NCI-H1436 (cell line): ENCODE data around the gene COL18A1.

Experiments
- DNase-seq: peaks from one replicate; lab custom pipeline; 2025; lab: John Stamatoyannopoulos, UW

COL18A1 gene

DNA sequence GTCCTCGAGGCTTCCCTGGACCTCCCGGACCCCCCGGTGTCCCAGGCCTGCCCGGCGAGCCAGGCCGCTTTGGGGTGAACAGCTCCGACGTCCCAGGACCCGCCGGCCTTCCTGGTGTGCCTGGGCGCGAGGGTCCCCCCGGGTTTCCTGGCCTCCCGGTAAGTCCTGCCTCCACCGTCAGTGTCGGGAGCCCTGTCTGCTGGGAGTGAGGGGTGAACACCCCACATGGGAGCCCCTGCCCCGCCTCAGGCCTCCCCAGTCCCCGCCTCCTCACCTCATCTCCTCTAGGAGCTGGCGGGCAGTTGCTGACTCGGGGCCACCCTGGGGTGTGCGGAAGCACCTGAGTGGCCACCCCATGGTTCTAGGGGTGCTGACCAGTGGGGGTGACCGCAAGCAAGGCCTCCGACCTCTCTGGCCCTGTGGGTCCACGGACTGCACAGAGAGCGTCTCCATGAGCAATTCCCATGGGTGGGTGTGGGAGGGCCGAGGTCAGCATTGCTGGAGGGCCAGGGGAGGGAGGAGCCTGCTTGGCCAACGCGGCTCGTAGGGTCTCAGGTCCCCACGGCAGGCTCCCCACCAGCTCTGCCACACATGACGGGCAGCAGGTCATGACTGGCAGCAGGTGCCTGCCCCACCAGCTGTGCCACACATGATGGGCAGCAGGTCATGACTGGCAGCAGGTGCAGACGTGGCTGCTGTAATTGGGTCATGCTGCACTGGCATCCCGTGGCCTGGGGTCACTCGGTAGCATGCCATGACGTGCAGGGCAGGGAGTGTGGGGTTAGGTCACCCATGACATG is 75.9 kb downstream of the COL18A1 start:
- DNase-seq: no peak

DNA sequence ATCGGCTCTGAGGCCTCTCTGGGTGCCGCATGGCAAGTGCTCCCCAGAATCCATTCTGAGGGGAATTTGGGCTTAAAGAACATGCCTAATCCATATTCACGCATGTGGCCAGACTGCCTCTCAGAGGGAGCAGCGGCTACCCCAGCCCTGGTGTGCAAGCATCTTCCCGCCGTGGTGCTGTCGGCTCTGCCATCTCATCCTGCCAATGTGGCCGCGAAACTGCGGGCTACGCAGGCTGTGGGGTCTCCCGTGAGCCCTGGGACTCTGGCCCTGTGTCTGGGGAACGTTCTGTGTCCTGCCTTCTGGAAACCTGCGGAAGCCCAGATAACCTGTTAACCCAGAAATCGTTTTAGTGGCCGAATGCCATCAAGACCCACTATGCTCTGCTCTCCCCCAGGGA is 76.6 kb downstream of the COL18A1 start:
- no peak for DNase-seq

DNA sequence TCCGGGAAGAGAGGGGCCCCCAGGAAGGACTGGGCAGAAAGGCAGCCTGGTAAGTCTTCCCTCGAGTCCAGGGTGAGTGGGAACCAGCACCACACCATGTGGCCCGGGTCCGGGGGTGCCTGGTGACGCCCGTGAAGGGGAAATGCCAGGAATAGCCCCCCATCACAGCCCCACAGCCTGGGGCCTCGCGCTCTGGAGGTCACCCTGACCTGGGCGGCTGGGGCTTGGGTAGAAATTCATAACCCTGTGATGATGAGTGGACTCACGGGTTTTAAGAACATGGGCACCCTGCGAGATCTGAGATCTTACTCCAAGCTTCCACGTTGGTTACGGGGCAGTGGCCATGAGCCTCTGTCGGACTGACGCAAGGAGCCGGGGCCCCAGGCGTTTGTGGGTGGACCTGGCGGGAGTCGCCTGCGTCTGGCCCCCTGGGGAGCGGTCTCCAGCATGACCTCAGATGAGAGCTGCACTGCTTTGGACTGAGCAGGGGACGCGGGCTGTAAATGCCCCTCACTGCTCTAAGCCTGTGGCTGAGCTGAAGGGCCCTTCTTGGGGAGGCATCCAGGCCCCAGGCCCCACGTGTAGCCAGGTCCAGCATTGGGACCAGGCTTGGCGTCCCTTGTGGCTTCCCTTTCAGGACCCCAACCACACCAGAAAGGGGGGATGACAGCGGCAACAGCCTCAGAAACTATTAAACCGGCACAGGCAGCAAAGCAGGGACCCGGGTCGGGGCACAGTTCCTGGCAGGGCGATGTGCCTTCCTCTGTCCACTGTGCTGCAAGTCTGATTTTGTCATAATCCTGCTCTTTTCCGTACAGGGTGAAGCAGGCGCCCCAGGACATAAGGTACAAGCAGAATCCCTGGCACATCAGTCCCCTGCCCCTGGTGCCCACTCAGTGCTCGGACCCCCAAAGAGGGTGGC is 77.3 kb downstream of the COL18A1 start:
- no peak for DNase-seq

DNA sequence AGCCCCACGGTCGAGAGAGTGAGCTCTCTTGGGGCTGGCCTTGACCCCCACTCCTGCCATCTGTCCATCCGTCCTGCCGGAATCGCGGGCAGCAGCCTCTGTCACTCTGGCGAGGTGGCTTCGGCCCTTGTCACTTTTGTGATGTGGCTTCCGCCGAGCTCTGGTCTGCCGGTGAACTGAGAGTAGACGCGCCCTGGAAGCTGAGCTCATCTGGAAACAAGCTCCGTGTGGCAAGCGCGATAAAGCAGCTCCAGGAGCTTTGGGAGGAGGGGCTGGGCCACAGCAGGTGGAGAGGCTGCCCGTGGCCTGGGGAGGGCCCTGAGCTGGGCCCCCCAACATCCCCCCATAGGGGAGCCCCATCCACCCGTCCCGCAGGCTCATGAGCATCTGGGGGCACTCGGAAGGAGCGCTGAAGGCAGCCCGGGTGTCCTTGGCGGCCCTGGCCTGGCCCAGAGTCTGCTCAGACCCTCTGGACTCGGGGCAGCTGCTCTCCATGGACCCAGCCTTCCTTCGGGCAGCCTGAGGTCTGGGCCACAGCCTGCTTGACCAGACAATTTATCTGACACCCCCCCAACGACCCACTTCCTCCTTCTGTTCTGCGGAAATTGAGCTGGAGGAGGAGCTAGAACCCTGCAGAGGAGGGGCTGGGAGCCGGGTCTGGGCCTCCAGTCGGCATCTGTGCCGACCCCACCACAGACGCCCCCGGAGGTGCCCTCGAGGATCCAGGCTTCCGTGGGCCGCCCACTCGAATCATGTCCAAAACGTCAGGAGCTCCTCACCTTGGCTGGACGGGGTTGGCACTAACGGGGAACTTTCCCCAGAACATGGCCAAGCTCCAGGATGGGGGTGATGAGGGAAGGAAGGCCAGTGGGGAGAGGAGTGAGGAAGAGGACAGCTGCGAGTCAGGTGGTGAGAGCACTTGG is 78.2 kb downstream of the COL18A1 start:
- DNase-seq: no peak

DNA sequence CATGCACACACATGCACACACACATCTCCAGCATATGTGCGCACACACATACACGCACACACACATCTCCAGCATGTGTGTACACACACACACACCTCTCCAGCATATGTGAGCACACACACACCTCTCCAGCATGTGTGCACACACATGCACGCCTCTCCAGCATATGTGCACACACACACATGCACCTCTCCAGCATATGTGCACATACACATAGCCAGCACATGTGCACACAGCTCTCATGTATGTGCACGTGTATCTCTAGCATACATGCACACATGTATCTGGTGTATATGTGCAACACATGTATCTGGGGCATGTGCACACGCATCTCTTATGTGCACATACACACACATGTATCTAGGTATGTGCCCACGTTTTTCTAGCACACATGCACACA is 79.4 kb downstream of the COL18A1 start:
- no peak for DNase-seq

DNA sequence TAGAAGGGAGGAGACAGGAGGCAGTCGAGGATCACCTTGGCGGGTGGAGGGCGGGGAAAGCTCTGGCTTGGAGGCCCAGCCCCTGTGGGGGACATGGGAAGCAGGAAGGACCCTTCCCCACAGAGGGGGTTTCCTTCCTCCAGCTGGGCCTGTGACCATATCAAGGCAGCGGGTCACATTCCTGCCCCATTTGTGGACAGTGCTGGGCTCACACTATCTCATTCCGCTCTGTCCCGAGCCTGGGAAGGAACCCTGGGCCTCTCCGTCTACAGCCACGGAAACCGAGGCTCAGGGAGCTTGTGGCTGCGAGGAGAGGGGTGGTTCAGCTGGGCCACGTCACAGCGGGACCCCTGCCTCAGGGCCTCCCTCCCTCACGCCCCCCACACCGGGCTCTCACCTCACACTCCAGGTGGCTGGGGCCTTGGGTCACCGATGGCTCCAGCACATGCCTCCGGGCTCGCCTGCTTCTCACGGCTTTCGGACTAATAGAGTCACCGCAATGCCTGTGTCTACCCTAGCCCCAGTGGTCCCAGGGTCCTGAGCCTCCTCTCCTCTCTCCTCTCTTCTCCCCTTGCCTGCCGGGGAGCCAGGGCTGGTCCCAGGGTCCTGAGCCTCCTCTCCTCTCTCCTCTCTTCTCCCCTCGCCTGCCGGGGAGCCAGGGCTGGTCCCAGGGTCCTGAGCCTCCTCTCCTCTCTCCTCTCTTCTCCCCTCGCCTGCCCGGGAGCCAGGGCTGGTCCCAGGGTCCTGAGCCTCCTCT is 80.9 kb downstream of the COL18A1 start:
- no peak for DNase-seq

DNA sequence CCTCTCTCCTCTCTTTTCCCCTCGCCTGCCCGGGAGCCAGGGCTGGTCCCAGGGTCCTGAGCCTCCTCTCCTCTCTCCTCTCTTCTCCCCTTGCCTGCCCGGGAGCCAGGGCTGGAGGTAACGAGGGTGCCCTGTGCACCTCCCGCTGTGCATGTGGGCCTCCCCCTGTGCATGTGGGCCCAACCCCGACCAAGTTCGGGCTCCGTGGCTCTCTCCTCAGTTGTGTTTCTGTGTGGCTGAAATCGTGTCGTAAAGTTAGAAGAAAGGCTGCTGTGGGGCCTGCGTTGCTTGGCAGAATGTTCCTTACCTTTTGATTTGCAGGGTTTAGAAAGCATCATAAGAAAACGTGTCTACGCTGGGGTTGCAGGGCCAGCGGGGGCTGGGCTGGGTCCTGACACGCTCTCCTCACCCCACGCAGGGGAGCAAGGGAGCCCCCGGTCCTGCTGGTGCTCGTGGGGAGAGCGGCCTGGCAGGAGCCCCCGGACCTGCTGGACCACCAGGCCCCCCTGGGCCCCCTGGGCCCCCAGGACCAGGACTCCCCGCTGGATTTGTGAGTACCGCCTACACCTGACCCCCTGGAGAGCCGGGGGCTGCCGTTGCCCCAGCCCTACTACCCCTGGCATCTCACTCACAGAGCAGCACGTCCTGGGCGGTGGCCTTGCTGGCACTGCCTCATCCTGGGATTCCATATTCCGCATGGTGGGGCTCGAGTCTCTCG is 81.6 kb downstream of the COL18A1 start:
- no peak for DNase-seq

DNA sequence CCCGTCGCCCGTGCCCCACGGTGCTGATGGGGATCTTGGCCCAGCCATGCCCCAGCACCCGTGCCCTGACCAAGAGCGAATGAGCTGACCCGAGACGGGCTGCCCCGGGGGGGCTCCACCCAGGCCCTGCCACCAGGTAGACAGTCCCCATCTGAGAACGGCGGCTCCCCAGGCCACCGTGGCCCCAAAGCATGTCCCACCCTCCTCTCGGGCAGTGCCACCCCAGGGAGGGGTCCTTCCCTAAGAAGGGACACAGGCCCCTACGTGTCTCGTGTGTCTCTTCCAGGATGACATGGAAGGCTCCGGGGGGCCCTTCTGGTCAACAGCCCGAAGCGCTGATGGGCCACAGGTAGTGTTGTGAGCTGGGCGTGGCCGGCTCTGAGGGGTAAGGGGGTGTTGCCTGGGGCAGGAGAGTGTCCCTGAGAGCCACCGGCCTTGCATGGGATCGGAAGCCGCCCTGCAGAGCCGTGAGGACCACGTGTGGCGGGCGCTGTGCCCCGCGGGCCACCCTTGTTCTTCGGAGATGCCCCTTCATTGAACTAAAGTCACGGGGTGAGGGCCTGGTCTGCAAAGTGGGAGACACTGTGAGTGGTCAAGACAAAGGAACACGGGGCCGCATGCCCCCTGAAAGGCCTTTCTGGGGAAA is 82.3 kb downstream of the COL18A1 start:
- DNase-seq: no peak

DNA sequence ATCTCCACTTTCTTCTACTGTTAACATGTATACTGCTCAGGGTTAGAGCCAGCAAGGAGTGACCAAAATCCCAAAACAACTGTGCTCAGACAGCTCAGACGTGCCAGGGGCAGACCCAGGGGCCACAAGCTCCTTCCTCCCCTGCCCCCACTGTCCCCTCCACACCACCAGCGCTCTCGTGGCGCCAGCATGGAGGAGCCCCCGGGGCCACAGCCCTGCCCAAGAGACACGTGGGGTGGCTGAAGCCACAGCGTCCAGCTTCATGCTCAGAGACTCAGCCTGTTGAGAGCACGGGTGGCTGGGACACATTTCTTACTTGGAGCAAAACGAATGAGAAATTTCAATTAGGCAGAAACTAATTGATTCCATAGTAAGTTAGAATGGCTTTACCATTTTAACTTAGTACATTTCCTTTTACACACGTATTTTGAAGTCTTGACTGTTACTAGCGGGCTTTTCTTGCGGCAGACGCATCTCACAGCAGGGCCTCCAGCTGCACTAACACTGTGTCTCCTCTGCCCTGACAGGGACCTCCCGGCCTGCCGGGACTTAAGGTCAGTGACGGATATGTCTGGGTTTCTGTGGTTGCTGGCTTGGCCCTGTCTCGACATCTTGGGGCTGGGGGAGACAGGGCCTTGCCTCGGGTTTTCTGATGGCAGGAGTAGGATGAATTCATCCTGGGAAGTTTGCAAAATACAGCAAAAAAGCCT is 83.1 kb downstream of the COL18A1 start:
- no peak for DNase-seq

DNA sequence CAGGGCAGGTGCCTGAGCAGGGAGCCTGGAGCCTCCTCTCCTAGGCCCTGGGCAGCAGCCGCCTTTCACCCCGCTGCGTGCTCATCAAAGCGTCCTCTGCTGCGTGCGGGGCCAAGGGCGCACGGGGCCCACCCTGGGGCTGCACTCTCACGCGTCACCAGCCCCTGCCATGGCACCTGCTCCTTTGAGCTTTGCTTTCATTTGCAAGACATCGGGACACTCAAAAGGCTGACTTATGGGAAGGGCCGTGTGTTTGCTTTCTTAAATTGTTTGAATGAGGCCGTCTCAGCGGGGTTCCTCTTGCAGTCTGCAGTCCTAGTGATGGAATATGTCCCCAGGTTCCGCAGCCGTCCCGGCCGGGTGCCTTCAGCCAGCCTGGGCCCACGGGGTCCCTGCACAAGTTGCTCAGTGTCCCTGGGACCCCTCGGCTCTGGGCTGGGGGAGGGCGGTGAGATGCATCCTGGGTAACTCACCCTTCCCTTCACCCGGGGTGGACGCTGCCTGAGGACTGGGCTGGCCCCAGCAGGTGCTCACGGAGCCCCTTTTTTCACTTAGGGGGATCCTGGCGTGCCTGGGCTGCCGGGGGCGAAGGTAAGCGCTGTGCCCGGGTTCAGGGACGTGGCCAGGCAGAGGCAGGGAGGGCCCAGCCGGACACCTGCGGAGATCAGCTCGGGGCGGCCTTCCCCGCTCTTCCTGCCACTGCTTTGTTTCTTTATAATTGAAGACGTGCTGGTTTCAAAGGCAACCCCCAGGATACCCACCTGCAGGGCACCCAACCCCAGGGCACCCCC is 84.2 kb downstream of the COL18A1 start:
- DNase-seq: no peak

DNA sequence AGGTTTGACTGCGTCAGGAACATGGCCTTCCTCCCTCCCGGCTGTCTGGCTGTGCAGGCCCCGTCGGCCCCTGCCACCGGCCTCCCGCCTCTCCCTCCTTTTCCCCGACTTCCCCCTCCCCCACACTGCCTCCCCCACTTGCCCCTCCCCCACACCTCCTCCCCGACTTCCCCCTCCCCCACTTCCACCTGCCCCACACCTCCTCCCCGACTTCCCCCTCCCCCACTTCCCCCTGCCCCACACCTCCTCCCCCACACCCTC is 84.7 kb downstream of the COL18A1 start:
- no peak for DNase-seq

DNA sequence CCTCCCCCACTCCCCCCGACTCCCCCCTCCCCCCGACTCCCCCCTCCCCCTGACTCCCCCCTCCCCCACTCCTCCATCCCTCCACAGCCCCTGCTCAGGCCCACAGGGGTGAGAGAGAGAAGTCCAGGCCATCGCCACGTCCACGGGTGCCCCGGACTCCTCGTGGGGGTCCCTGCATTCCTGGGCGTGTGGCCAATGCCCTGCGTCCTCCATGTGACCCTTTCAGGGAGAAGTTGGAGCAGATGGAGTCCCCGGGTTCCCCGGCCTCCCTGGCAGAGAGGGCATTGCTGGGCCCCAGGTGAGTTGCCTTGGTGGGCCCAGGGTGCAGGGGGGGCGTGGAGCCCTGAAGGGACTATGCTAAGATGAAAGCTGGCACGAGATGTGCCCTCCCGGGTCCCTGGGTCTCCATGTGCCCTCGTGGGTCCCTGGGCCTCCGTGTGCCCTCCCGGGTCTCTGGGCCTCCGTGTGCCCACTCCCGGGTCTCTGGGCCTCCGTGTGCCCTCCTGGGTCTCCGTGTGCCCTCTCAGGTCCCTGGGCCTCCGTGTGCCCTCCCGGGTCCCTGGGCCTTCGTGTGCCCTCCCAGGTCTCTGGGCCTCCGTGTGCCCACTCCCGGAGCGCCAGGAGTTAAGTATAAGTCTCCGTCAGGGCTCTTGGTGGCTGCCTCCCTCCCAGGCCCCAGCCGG is 85.2 kb downstream of the COL18A1 start:
- DNase-seq: no peak

DNA sequence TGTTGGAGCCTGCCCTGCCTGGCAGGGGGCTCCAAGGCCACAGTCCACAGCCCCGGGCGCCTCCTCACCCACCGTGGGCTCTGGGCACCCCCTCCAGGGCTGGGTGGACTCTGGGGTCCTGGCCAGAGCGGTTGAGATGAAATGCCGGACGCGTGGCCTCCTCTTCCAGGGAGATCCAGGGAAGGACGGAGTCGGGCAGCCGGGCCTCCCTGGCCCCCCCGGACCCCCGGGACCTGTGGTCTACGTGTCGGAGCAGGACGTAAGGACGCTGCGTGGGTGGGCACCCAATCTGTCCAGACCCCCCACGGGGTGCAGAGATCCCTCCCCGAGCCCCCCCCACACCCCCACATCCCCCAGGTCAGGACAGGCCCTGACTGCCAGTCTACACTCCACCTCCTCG is 86.1 kb downstream of the COL18A1 start:
- DNase-seq: no peak

DNA sequence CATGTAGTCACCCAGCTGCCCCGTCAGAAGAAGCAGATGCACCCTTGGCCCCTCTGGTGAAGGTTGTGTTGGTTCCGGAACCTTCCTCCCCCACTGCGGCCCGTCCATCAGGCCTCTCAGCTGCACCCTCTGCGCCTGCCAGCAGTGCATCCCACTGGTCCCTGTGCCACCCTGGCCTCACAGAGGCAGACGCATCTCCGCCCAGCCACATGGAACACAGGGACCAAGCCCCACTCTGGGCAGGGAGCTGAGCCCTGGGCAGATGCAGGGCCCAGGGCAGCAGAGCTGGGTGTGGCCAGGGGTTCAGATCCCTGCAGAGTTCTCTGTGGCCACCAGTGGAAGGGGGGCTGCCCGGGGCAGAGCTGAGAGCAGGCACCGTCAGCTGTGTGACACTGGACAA is 86.7 kb downstream of the COL18A1 start:
- DNase-seq: no peak

DNA sequence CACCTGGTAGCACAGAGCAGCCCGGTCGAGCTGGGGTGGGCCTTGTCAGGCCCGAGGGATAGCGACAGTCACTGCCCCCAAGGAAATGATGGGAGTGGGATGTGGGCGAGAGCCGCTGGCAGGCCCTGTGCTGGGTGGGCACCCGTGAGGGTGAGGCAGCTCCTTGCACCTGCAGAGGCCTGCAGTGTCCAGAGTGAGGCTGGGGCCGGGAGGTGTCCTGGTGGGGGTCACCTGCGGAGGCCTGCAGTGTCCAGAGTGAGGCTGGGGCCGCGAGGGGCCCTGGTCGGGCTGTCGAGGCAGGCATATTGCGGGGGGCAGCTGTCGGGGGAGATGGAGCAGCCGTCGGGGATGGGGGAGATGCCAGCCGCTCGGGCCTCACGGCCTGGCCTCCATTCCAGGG is 87.8 kb downstream of the COL18A1 start:
- no peak for DNase-seq

DNA sequence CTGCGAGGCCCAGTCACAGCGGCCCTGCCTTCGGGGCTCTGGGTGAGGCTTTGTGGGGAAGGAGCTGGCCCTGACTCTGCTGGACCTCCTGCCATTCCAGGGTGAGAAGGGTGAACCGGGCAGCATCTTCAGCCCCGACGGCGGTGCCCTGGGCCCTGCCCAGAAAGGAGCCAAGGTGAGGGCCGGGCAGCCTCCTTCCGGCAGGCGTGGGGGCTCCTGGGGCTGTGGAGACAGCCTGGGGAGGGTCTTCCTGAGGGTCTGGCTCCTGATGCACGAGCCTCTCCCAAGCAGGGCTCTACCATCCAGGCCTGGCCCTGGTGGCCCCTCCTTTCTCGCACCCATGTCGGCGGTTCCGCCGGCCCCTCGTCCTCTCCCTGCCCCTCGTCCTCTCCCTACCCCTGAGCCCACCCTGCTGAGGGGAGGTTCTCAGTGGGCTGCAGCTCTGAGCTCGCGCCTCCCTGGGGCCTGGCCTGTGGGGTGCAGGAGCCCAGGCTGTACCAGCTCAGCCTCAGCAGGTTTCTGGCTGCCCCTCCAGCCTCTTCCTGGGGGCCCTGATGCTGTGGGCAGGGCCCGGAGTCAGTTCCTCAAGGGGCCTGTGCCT is 88.5 kb downstream of the COL18A1 start:
- no peak for DNase-seq

DNA sequence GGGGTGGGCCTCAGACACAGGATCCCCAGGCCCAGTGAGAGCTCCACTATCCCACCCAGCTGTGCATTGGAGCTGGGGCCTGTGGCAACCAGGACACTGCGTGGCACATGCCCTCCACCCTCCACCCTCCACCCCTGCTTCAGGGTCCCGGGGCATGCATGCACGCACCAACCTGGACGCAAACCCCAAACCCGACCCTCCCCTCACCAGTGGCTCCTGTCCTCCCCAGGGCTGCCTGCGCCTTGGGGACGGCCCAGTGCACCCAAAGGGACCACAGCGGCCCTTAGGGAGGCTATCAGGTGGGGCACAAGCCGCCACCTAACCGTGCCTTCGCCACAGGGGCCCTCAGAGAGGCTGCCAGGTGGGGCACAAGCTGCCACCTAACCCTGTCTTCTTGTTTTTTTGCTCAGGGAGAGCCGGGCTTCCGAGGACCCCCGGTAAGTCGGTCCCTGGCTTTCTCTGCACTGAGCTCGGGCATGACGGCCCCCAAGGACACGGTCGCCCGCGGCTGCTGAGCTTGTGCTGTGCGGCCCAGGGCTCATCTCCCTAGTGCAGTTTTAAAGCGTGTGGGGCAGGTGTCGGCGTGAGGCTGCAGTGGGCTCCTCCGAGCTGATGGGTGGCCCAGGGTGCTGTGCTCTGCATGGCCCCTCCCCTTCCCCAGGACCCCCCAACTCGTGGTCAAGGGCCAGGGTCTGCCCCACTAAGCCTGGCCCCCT is 89.3 kb downstream of the COL18A1 start:
- no peak for DNase-seq
